CD4-positive, CD25-positive, alpha-beta regulatory T cell (primary cell): ENCODE data around the gene FAF1. TPM values are rescaled to one million over a fixed set of nuclear protein-coding genes. Genes with fewer than 3 reads are reported as not detected.
"Not testable (repeated sequence)": the region's sequence is repeated elsewhere in the genome, so short reads cannot be mapped to it uniquely, and the experiment has no call there.

Source experiments
- ATAC-seq, 2 donors: fragments of 150-1000 bp; cut with Tn5 transposase; one replicate each; pipeline ENCODE4 v1.10.0; 2021; ENCODE audit warnings: low read depth in 2 of 2, moderate number of reproducible peaks in 2 of 2, moderate library complexity in 1 of 2
- DNase-seq, 3 donors: peaks; one replicate each; pipeline versions ENCODE4 v3.0.0 to v3.0.0-alpha.2; 2012 to 2022; ENCODE audit warnings: mixed read lengths in 1 of 3
- H3K27ac ChIP-seq: one replicate; pipeline ENCODE4 v1.7.0; 2013; ENCODE audit warnings: mild to moderate bottlenecking, low read length; ENCODE audit not compliant: insufficient read depth, poor library complexity, severe bottlenecking
- H3K27me3 ChIP-seq: one replicate; pipeline ENCODE4 v1.7.0; 2013; ENCODE audit warnings: low read length; ENCODE audit not compliant: control insufficient read depth, insufficient read depth
- H3K36me3 ChIP-seq: one replicate; pipeline ENCODE4 v1.7.0; 2013; ENCODE audit warnings: mild to moderate bottlenecking, low read length, moderate library complexity; ENCODE audit not compliant: control insufficient read depth, insufficient read depth
- H3K4me1 ChIP-seq: 2 replicates; pipeline ENCODE4 v1.7.0; 2013; ENCODE audit warnings: mild to moderate bottlenecking, low read length; ENCODE audit not compliant: insufficient read depth, control insufficient read depth, poor library complexity, severe bottlenecking
- H3K4me3 ChIP-seq: one replicate; pipeline ENCODE4 v1.7.0; 2013; ENCODE audit warnings: low read depth, mild to moderate bottlenecking, low read length, moderate library complexity
- H3K9me3 ChIP-seq, 2 experiments: 1 replicate in 1 of 2; 2 replicates in 1 of 2; pipeline ENCODE4 v1.7.0; 2013; ENCODE audit warnings: low read length in 2 of 2, mild to moderate bottlenecking in 1 of 2, moderate library complexity in 1 of 2; ENCODE audit not compliant: control insufficient read depth in 2 of 2
- H3K27ac Mint-ChIP-seq, 3 donors: one replicate each; pipeline ENCODE4 v1.8.0; 2020 to 2022; ENCODE audit warnings: mild to moderate bottlenecking in 3 of 3, mixed read lengths in 3 of 3, moderate library complexity in 2 of 3
- H3K27me3 Mint-ChIP-seq: one replicate; pipeline ENCODE4 v1.8.0; 2022; ENCODE audit warnings: mild to moderate bottlenecking, mixed read lengths
- H3K36me3 Mint-ChIP-seq: one replicate; pipeline ENCODE4 v1.8.0; 2020; ENCODE audit warnings: mixed read lengths
- H3K4me1 Mint-ChIP-seq, 4 donors: one replicate each; pipeline ENCODE4 v1.8.0; 2020 to 2022; ENCODE audit warnings: mixed read lengths in 4 of 4, mild to moderate bottlenecking in 1 of 4
- H3K4me3 Mint-ChIP-seq, 4 donors: one replicate each; pipeline ENCODE4 v1.8.0; 2020 to 2022; ENCODE audit warnings: mild to moderate bottlenecking in 4 of 4, mixed read lengths in 4 of 4, moderate library complexity in 3 of 4
- H3K9me3 Mint-ChIP-seq, 7 donors: one replicate each; pipeline ENCODE4 v1.8.0; 2020 to 2022; ENCODE audit warnings: mixed read lengths in 7 of 7, mild to moderate bottlenecking in 3 of 7, moderate library complexity in 2 of 7
- polyA plus RNA-seq, 4 donors: library from polyadenylated mRNA; unstranded; fragments of 300-500 nt; fragmentation: Illumina TruSeq; gene quantifications; one replicate each; pipeline ENCODE4 v1.2.3, GENCODE V29; 2021
- total RNA-seq: library from RNA; stranded (reverse); gene quantifications from one replicate; pipeline ENCODE4 v1.2.3, GENCODE V29; 2022

FAF1 gene
- total and polyA plus RNA-seq, 5 donors from 2014 or later, result 28.9 to 58.2 (median 54.3) TPM

DNA sequence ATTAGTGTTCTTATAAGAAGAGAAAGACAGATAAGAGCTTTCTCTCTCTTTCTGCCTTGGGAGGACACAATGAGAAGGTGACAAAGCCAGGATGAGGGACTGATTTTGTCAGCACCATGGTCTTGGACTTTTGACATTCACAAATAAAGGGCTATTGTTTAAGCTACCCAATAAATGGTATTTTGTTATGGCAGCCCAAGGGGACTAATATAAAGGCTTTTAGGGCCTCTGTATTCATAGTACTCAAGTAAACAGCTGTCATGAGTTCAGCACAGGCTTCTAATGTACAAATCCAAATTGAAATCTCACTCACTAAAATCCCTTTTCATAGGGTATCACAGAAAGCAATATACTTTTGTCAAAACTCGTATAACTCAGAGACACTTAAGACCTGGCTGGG is 242.7 kb downstream of the FAF1 start:
- Histone ChIP-seq H3K4me1 (no peaks in the 10 kb centered on the region), H3K27ac (no peak overlapping the region), H3K27me3 (no peaks in the 10 kb centered on the region), H3K4me3 (no peak overlapping the region), H3K36me3 (no peaks in the 10 kb centered on the region), H3K9me3 (no peaks in the 10 kb centered on the region)
- Mint-ChIP-seq H3K27me3 (no peaks in the 10 kb centered on the region), H3K4me3 (no peak overlapping the region), H3K27ac (no peak overlapping the region), H3K9me3 (peaks cover 0 to 2% (median 0%) of the 10 kb centered on the region in 7 donors), H3K4me1 (peaks cover 0 to 8% (median 5%) of the 10 kb centered on the region in 4 donors), H3K36me3 (peaks cover 15% of the 10 kb centered on the region)
- ATAC-seq, result no peak
- no peak for DNase-seq

DNA sequence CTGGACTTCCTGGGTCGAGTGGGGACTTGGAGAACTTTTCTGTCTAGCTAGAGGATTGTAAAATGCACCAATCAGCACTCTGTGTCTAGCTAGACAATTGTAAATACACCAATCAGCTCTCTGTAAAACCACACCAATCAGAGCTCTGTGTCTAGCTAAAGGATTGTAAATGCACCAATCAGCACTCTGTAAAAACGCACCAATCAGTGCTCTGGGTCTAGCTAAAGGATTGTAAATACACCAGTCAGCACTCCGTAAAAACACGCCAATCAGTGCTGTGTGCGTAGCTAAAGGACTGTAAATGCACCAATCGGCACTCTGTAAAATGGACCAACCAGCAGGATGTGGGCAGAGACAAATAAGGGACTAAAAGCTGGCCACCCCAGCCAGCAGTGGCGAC is 243.6 kb downstream of the FAF1 start:
- not testable (repeated sequence) for H3K27ac Mint-ChIP-seq, DNase-seq, H3K9me3 ChIP-seq, H3K9me3 Mint-ChIP-seq, H3K4me3 Mint-ChIP-seq, ATAC-seq, H3K4me3 ChIP-seq, H3K4me1 ChIP-seq, H3K4me1 Mint-ChIP-seq, H3K27me3 ChIP-seq, H3K27me3 Mint-ChIP-seq, H3K36me3 ChIP-seq, H3K27ac ChIP-seq, H3K36me3 Mint-ChIP-seq

DNA sequence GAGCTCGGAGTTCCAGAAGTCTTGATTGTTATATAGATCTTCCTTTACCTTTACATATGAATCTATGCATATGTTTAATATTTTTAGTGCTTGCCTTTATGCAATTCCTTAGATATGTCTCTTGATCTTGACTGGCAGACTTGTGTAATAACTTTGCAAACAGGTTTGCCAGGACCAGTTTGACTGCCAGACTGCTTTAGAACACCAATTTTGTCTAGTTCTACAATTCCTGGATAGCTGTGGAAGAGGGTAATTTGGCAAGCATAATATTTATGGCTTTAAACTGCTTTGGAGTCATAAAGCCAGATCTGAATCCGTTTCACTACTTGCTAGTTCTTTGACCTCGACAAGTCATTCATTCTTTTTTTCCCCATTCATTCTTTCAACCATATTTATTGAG is 250.0 kb downstream of the FAF1 start:
- Mint-ChIP-seq H3K4me1 (peaks cover 0 to 10% (median 5%) of the 10 kb centered on the region in 4 donors), H3K27ac (no peak overlapping the region), H3K27me3 (no peaks in the 10 kb centered on the region), H3K4me3 (no peak overlapping the region), H3K36me3 (no peaks in the 10 kb centered on the region), H3K9me3 (no peaks in the 10 kb centered on the region)
- no peaks in the 10 kb centered on the region for H3K27me3 ChIP-seq
- H3K4me3 ChIP-seq, result no peak overlapping the region
- DNase-seq (no peak), ATAC-seq (no peak)
- no peaks in the 10 kb centered on the region for H3K36me3 ChIP-seq
- H3K9me3 ChIP-seq, result no peaks in the 10 kb centered on the region
- H3K27ac ChIP-seq, result no peak overlapping the region
- no peaks in the 10 kb centered on the region for H3K4me1 ChIP-seq

DNA sequence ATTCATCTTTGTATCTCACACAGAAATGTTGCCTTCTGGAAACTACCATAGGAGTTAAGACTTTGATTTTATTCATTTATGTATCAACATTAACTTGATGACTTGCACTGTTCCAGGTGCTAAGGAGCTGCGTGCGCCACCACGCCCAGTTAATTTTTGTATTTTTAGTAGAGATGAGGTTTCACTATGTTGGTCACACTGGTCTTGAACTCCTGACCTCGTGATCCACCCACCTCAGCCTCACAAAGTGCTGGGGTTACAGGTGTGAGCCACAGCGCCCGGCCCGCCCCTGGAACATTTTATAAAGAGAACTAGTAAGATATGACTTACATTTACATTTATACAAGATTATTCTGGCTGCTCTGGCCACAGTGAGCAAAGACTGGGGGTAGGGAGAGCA is 252.2 kb downstream of the FAF1 start:
- ATAC-seq, result no peak
- Histone ChIP-seq H3K27ac (no peak overlapping the region), H3K27me3 (no peaks in the 10 kb centered on the region), H3K4me1 (no peaks in the 10 kb centered on the region), H3K9me3 (no peaks in the 10 kb centered on the region), H3K36me3 (no peaks in the 10 kb centered on the region), H3K4me3 (no peak overlapping the region)
- Mint-ChIP-seq H3K9me3 (no peaks in the 10 kb centered on the region), H3K4me3 (no peak overlapping the region), H3K27me3 (no peaks in the 10 kb centered on the region), H3K4me1 (peaks cover 5 to 16% (median 7%) of the 10 kb centered on the region in 4 donors), H3K27ac (peak overlapping the region in 1 of 3 donors; percentile 24), H3K36me3 (no peaks in the 10 kb centered on the region)
- no peak for DNase-seq

DNA sequence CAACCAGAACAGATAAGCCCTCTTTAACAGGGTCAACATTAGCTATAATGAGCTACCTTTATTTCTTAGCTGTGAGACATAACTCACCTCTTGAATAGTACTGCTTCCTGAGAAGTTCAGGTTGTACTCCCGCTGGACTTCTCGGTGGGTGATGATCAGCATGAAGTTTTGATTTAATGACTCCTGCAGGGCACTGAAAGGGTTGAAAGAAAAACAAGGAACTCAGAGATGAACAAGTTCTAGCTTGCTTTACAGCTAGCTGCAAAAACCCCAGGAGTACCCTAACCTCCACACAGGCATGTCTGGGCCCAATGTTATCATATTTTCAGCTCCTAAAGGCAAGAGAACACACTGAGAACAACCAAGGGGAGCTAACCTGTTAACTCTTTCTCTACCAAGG is 254.4 kb downstream of the FAF1 start:
- H3K36me3 Mint-ChIP-seq, result peaks cover 6% of the 10 kb centered on the region
- no peak for ATAC-seq

DNA sequence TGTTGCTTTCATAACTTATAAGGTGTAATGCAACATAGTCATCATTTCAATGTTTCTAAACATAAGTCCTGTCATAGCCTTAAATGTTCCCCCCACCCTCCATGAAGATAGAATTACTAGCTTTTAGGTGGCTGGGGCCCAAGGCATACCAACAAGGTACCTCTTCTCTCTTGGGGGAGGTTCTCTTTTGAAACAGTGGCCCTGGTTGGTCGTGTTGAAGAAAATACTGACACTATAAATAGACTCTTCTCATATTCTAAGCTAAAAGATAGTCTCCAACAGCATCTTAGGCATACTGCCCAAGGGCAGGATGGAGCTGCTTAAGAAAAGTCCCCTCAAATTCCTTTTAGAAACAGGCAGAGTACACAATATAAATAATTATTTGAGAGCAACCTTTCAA is 255.0 kb downstream of the FAF1 start:
- peaks cover 6% of the 10 kb centered on the region for H3K36me3 Mint-ChIP-seq
- DNase-seq, result no peak
- H3K4me3 Mint-ChIP-seq, result no peak overlapping the region
- Histone ChIP-seq H3K27me3 (no peaks in the 10 kb centered on the region), H3K4me3 (no peak overlapping the region), H3K27ac (no peak overlapping the region), H3K36me3 (no peaks in the 10 kb centered on the region), H3K9me3 (no peaks in the 10 kb centered on the region), H3K4me1 (no peaks in the 10 kb centered on the region)
- no peak for ATAC-seq
- H3K9me3 Mint-ChIP-seq, result no peaks in the 10 kb centered on the region
- H3K27me3 Mint-ChIP-seq, result no peaks in the 10 kb centered on the region
- no peak overlapping the region for H3K27ac Mint-ChIP-seq
- peaks cover 5 to 11% (median 10%) of the 10 kb centered on the region in 4 donors for H3K4me1 Mint-ChIP-seq

More for the DNA sequence above, 254.4 kb downstream of the FAF1 start:
- no peaks in the 10 kb centered on the region for H3K36me3 ChIP-seq
- Mint-ChIP-seq H3K4me1 (peaks cover 5 to 11% (median 8%) of the 10 kb centered on the region in 4 donors), H3K27me3 (no peaks in the 10 kb centered on the region), H3K9me3 (no peaks in the 10 kb centered on the region), H3K27ac (no peak overlapping the region), H3K4me3 (no peak overlapping the region)
- no peaks in the 10 kb centered on the region for H3K27me3 ChIP-seq
- DNase-seq, result no peak
- H3K4me1 ChIP-seq, result no peaks in the 10 kb centered on the region
- H3K9me3 ChIP-seq, result no peaks in the 10 kb centered on the region
- no peak overlapping the region for H3K4me3 ChIP-seq
- H3K27ac ChIP-seq, result no peak overlapping the region

DNA sequence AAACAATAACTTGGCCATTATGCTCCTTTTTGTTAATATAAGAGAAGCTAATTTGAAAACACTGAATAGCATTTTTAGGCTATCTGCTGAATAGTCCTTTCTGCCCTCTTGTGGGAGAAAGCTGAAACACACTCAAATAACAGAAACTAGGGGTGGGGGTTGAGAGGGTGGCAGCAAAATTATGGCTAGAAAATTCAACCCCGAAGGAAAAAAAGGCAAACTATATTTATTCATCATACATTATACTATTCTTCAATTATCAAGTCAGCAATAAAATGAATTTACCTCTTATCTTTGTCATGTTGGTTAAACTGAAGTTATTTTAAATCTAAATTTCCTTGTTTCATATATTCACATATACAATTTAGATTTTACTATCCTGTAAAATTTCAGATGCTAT is 255.9 kb downstream of the FAF1 start:
- ATAC-seq (peak in 1 of 2 donors; percentile 46), DNase-seq (peak in 2 of 3 donors; percentile 12 to 45)
- Histone ChIP-seq H3K27ac (no peak overlapping the region), H3K36me3 (no peaks in the 10 kb centered on the region), H3K4me3 (no peak overlapping the region), H3K9me3 (no peaks in the 10 kb centered on the region), H3K27me3 (no peaks in the 10 kb centered on the region), H3K4me1 (no peaks in the 10 kb centered on the region)
- no peaks in the 10 kb centered on the region for H3K27me3 Mint-ChIP-seq
- no peak overlapping the region for H3K27ac Mint-ChIP-seq
- peaks cover 5 to 11% (median 8%) of the 10 kb centered on the region in 4 donors for H3K4me1 Mint-ChIP-seq
- H3K4me3 Mint-ChIP-seq, result no peak overlapping the region
- H3K36me3 Mint-ChIP-seq, result peaks cover 6% of the 10 kb centered on the region
- H3K9me3 Mint-ChIP-seq, result no peaks in the 10 kb centered on the region

DNA sequence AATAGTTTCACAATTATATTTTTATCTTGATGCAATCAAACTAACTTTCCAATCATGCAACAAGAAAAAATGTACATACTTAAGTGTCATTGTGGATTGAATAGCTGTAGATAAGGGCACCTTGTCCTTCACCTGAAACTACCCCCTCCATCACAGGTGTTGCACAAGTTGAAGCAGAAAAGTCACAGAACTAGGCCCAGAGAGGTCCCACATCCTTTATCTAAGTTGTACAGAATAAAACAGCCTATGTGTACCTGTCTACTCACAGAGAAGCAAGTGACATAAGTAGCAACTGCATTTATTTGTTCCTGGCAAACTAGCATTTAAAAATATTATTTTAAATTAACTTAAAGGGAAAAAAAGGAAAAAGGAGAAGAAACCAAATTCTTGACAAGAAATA is 256.8 kb downstream of the FAF1 start:
- peaks cover 5 to 10% (median 6%) of the 10 kb centered on the region in 4 donors for H3K4me1 Mint-ChIP-seq
- Histone ChIP-seq H3K27me3 (no peaks in the 10 kb centered on the region), H3K36me3 (no peaks in the 10 kb centered on the region), H3K9me3 (no peaks in the 10 kb centered on the region), H3K4me3 (no peak overlapping the region), H3K27ac (no peak overlapping the region), H3K4me1 (no peaks in the 10 kb centered on the region)
- no peak overlapping the region for H3K4me3 Mint-ChIP-seq
- DNase-seq, result no peak
- H3K9me3 Mint-ChIP-seq, result no peaks in the 10 kb centered on the region
- H3K27ac Mint-ChIP-seq, result no peak overlapping the region
- ATAC-seq, result no peak
- no peaks in the 10 kb centered on the region for H3K27me3 Mint-ChIP-seq
- peaks cover 6% of the 10 kb centered on the region for H3K36me3 Mint-ChIP-seq
